Smooth muscle cell (in vitro differentiated cells): ENCODE results near the gene PDE4D. TPM values are rescaled to one million over a fixed set of nuclear protein-coding genes. Genes with fewer than 3 reads are reported as not detected.

Experiments used
- DNase-seq: peaks from one replicate; lab custom pipeline; 2025; ENCODE audit not compliant: unreplicated experiment; lab: John Stamatoyannopoulos, UW
- H2AFZ ChIP-seq: fragments of 200-600 bp; sonication (generic); 2 replicates; pipeline ENCODE4 v1.6.0; 2016; ENCODE audit warnings: antibody characterized with exemption, low read depth, mild to moderate bottlenecking
- H3F3A ChIP-seq: fragments of 200-600 bp; sonication (generic); 2 replicates; pipeline ENCODE4 v1.6.0; 2017; ENCODE audit warnings: antibody characterized with exemption, low read depth
- H3K27ac ChIP-seq: fragments of 200-600 bp; sonication (generic); 2 replicates; pipeline ENCODE4 v1.5.1; 2016; ENCODE audit warnings: low read depth, mild to moderate bottlenecking
- H3K27me3 ChIP-seq: fragments of 200-600 bp; sonication (generic); 2 replicates; pipeline ENCODE4 v1.6.1; 2016; ENCODE audit warnings: low read depth, mild to moderate bottlenecking
- H3K36me3 ChIP-seq: fragments of 200-600 bp; sonication (generic); 2 replicates; pipeline ENCODE4 v1.5.1; 2016; ENCODE audit warnings: low read depth
- H3K4me1 ChIP-seq: fragments of 200-600 bp; sonication (generic); 2 replicates; pipeline ENCODE4 v1.5.1; 2016; ENCODE audit warnings: low read depth
- H3K4me2 ChIP-seq: fragments of 200-600 bp; sonication (generic); 2 replicates; pipeline ENCODE4 v1.6.0; 2016; ENCODE audit warnings: mild to moderate bottlenecking
- H3K4me3 ChIP-seq: fragments of 200-600 bp; sonication (generic); 2 replicates; pipeline ENCODE4 v1.5.1; 2016; ENCODE audit warnings: mild to moderate bottlenecking
- H3K79me2 ChIP-seq: fragments of 200-600 bp; sonication (generic); 2 replicates; pipeline ENCODE4 v1.6.0; 2016; ENCODE audit warnings: low read depth, mild to moderate bottlenecking
- H3K9ac ChIP-seq: fragments of 200-600 bp; sonication (generic); 2 replicates; pipeline ENCODE4 v1.6.0; 2016; ENCODE audit warnings: low read depth
- H3K9me3 ChIP-seq: fragments of 200-600 bp; sonication (generic); replicated peaks from 2 replicates; pipeline ENCODE4 v1.5.1; 2016; ENCODE audit warnings: low read depth
- H4K20me1 ChIP-seq: fragments of 200-600 bp; sonication (generic); 2 replicates; pipeline ENCODE4 v1.6.0; 2016; ENCODE audit warnings: low read depth
- CTCF ChIP-seq: fragments of 200-600 bp; sonication (generic); IDR thresholded peaks from 2 replicates; pipeline ENCODE4 v1.5.1; 2017; ENCODE audit warnings: borderline replicate concordance, mild to moderate bottlenecking, antibody characterized with exemption; ENCODE audit not compliant: insufficient read depth, poor library complexity, severe bottlenecking
- WGBS: methylation state at CpG from one replicate; pipeline ENCODE4 v1.1.7; 2016; ENCODE audit warnings: low lambda C conversion rate; 5-methylcytosine and 5-hydroxymethylcytosine counted together
- polyA plus RNA-seq: library from polyadenylated mRNA; unstranded; fragments of >200 nt; fragmentation: Nextera tagmentation; extraction: Ambion mirVana; gene quantifications from 2 replicates; pipeline ENCODE4 v1.2.1, GENCODE V29; 2016
- total RNA-seq: library from RNA; depleted of rRNA; stranded (reverse); fragments of >200 nt; gene quantifications from 2 replicates; pipeline ENCODE4 v1.2.3, GENCODE V29; 2014

Gene PDE4D
- total and polyA plus RNA-seq, 2 experiments from 2014 or later, result 16.4 to 61.0 TPM

GRCh38 chr5:58932057-58932612 is 961.4 kb downstream of the PDE4D start:
- Histone ChIP-seq H4K20me1 (no peaks in the 10 kb centered on the region), H3K36me3 (no peaks in the 10 kb centered on the region), H3K4me3 (no peak overlapping the region), H3K27me3 (no peaks in the 10 kb centered on the region), H3K79me2 (no peaks in the 10 kb centered on the region), H2AFZ (no peak overlapping the region), H3K27ac (no peak overlapping the region), H3K4me2 (no peak overlapping the region), H3F3A (no peaks in the 10 kb centered on the region), H3K9me3 (no peaks in the 10 kb centered on the region), H3K9ac (no peak overlapping the region), H3K4me1 (no peaks in the 10 kb centered on the region)
- DNase-seq, result no peak
- no peak for TF ChIP-seq CTCF
- 65% methylated on average over 4 of the region's 4 CpGs for WGBS

DNA sequence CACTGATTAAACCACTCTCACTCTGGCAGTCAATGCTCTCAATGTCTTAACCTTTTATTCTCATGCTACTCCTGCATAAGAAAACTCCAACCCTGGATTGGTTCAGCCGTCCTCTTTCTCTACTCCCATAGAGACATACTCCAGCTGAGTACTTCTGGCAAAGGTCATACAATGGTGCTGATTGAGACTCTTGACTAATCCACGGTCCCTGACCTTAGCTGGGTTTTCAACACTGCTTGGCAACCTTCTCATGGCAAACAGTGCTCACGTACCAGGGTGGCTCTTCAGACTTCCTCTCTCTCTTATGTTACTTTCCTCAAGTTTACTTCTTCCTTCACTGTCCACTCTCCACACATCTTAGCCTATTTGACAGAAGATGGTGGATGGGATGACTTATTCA is 963.0 kb downstream of the PDE4D start:
- Histone ChIP-seq H3K4me2 (no peak overlapping the region), H3K79me2 (no peaks in the 10 kb centered on the region), H3F3A (no peaks in the 10 kb centered on the region), H3K4me3 (no peak overlapping the region), H3K9ac (no peak overlapping the region), H3K27ac (no peak overlapping the region), H3K36me3 (no peaks in the 10 kb centered on the region), H2AFZ (no peak overlapping the region), H4K20me1 (no peaks in the 10 kb centered on the region), H3K9me3 (no peaks in the 10 kb centered on the region), H3K4me1 (peaks cover 8% of the 10 kb centered on the region), H3K27me3 (no peaks in the 10 kb centered on the region)
- TF ChIP-seq CTCF, result no peak
- 97% methylated on average over 3 of the region's 3 CpGs for WGBS
- DNase-seq, result no peak

DNA sequence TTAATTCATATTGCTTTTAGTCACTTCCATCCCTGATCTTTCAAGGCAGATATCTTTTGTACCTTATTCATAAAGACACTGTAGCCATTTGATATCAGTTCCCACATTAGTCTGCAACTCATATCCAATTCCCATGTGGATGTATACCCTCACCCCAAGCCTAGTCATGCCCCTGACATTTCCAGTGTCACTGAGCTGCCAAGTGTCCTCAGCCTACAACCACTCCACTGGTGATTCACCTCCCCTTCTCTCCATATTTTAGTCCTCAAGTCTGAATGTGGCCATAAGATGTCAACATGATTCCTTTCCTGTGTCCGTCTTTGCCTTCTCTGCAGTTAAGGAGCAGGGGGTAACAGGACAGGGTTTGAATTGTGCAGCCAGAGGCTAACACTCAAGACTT is 963.8 kb downstream of the PDE4D start:
- Histone ChIP-seq H3K4me3 (no peak overlapping the region), H3K27ac (no peak overlapping the region), H4K20me1 (no peaks in the 10 kb centered on the region), H3K4me1 (peaks cover 8% of the 10 kb centered on the region), H3K36me3 (no peaks in the 10 kb centered on the region), H3K9ac (no peak overlapping the region), H3K9me3 (no peaks in the 10 kb centered on the region), H2AFZ (no peak overlapping the region), H3K27me3 (no peaks in the 10 kb centered on the region), H3K79me2 (no peaks in the 10 kb centered on the region), H3F3A (no peaks in the 10 kb centered on the region), H3K4me2 (no peak overlapping the region)
- 86% methylated on average over 1 of the region's 1 CpG for WGBS
- no peak for DNase-seq
- no peak for TF ChIP-seq CTCF

DNA sequence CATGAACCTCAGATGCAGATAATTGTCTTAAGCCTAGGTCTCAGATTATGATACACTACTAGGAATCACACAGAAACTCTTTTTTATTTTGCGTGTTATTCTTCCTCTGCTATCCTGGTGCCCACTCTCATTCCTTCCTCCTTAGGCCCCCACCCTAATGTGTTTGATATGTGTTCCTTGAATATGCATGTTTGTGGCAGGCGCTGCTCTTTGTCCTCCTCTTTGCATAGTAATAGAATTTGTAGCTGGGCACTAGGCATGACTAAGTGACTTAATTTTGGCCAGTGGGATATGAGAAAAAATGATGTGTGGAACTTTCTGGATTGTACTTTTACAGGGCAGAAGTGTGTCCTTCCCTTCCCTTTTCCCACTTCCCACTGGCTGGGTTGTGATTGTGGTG is 965.6 kb downstream of the PDE4D start:
- no peaks in the 10 kb centered on the region for H3K9me3 ChIP-seq
- H3K79me2 ChIP-seq, result no peaks in the 10 kb centered on the region
- DNase-seq, result no peak
- no peak for TF ChIP-seq CTCF
- no peak overlapping the region for H3K4me2 ChIP-seq
- H4K20me1 ChIP-seq, result no peaks in the 10 kb centered on the region
- H3K36me3 ChIP-seq, result no peaks in the 10 kb centered on the region
- no peak overlapping the region for H3K27ac ChIP-seq
- H3K9ac ChIP-seq, result no peak overlapping the region
- H2AFZ ChIP-seq, result no peak overlapping the region
- peaks cover 8% of the 10 kb centered on the region for H3K4me1 ChIP-seq
- H3K4me3 ChIP-seq, result no peak overlapping the region
- H3F3A ChIP-seq, result no peaks in the 10 kb centered on the region
- WGBS, result 82% methylated on average over 2 of the region's 2 CpGs
- no peaks in the 10 kb centered on the region for H3K27me3 ChIP-seq
